GM12891 (cell line): Measurements from ENCODE around the gene ITM2C.

ENCODE experiments used
- POLR2AphosphoS5 ChIP-seq: IDR thresholded peaks from 2 replicates; pipeline ENCODE4 v1.6.1; 2011; ENCODE audit warnings: low read depth, low read length, control low read depth
- SPI1 ChIP-seq: IDR thresholded peaks from 2 replicates; pipeline ENCODE4 v1.6.1; 2011; ENCODE audit warnings: low read depth, low read length, control low read depth
- TAF1 ChIP-seq: IDR thresholded peaks from 2 replicates; pipeline ENCODE4 v1.6.1; 2011; ENCODE audit warnings: low read depth, low read length, control low read depth

DNA sequence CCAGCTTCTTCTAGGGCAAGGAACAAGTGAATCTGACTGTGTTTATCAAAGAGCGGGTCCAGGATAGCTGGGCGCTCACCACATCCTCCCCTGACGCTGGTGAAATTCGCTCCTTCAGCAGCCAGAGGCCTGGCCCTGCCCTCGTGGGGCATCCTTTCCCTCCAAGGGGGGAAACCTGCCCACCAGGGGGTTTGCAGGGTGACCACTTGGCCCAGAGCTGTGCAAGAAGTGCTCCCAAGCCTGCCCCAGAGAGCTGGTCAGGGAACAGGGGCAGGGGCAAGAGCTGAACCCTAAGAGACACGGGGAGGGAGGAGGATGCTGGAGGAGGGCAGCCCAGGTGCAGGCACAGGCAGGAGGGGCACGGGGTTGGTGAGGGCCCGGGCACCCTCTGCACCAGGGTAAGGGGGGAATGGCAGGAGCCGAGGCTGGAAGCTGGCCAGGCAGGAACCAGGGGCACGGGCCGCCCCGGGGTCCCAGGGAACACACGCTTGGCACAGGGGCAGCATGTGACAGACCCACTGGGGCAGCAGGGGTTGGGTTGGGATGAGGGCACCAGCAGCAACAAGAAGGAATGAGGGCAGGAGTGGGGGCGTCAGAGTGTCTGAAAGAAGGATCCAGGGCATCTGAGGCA lies 63.1 kb downstream of the ITM2C start:
- TF ChIP-seq SPI1 (no peak), TAF1 (no peak), POLR2AphosphoS5 (no peak)
